Measurements from ENCODE around the gene TAF10. TPM values are rescaled to one million over a fixed set of nuclear protein-coding genes. Genes with fewer than 3 reads are reported as not detected.
A peak's percentile ranks its signal among the peaks of the same experiment; 100 is the strongest.

Gene TAF10
- total RNA-seq, 1 donor from 2014 or later, result 36.9 TPM

GRCh38 chr11:6625156-6625831 lies 13.3 kb upstream of the TAF10 start:
- no peak for DNase-seq (ENCODE audit: low read depth)

- no peak for DNase-seq (ENCODE audit: low read depth)
These were observed 11.7 kb upstream of the TAF10 start for GRCh38 chr11:6623391-6624363.

GRCh38 chr11:6622261-6623171 lies 10.5 kb upstream of the TAF10 start:
- no peak for DNase-seq (ENCODE audit: low read depth)

GRCh38 chr11:6621711-6622211 lies 9.7 kb upstream of the TAF10 start:
- DNase-seq (ENCODE audit: low read depth), result no peak

GRCh38 chr11:6620636-6621035 lies 8.6 kb upstream of the TAF10 start:
- no peak for DNase-seq (ENCODE audit: low read depth)

- peak; percentile 90 for DNase-seq (ENCODE audit: low read depth)
These were observed 7.2 kb upstream of the TAF10 start, which contains the start of gene TPP1 for GRCh38 chr11:6619004-6619745. TSS of gene TPP1 (minus strand) at chr11:6619422. CDS start at chr11:6619400, 22 bp downstream.

GRCh38 chr11:6618117-6619003 lies 6.3 kb upstream of the TAF10 start:
- peak; percentile 78 for DNase-seq (ENCODE audit: low read depth)

GRCh38 chr11:6617315-6617781 lies 5.3 kb upstream of the TAF10 start:
- DNase-seq (ENCODE audit: low read depth), result no peak

- DNase-seq (ENCODE audit: low read depth), result no peak
These were observed 4.7 kb upstream of the TAF10 start for GRCh38 chr11:6616596-6617250.

GRCh38 chr11:6615882-6616585 lies 4.0 kb upstream of the TAF10 start:
- DNase-seq (ENCODE audit: low read depth), result no peak

- DNase-seq (ENCODE audit: low read depth), result no peak
These were observed 3.0 kb upstream of the TAF10 start for GRCh38 chr11:6615046-6615445.

- no peak for DNase-seq (ENCODE audit: low read depth)
These were observed 2.4 kb upstream of the TAF10 start for GRCh38 chr11:6614446-6614845.

- no peak for DNase-seq (ENCODE audit: low read depth)
These were observed 1.5 kb upstream of the TAF10 start for GRCh38 chr11:6613496-6613895.

GRCh38 chr11:6611963-6612212 lies 128 bp downstream of the TAF10 start:
- no peak for DNase-seq (ENCODE audit: low read depth)

- no peak for DNase-seq (ENCODE audit: low read depth)
These were observed 689 bp downstream of the TAF10 start for GRCh38 chr11:6611092-6611962.

- no peak for DNase-seq (ENCODE audit: low read depth)
These were observed 1.4 kb downstream of the TAF10 start for GRCh38 chr11:6610591-6610990.

GRCh38 chr11:6609502-6610015 lies 2.5 kb downstream of the TAF10 start:
- DNase-seq (ENCODE audit: low read depth), result no peak

Measured in renal cortical epithelial cell (primary cell).